HG03565 (cell line): ENCODE measurements around the gene DNAH3.
"Not testable (repeated sequence)": the region's sequence is repeated elsewhere in the genome, so short reads cannot be mapped to it uniquely, and the experiment has no call there.

Experiments
- ATAC-seq: cut with Tn5 transposase; IDR thresholded peaks from one replicate; pipeline ENCODE4 v1.9.1; 2021; ENCODE audit warnings: mild to moderate bottlenecking, moderate library complexity; ENCODE audit not compliant: unreplicated experiment

DNAH3 gene

GRCh38 chr16:21021316-21021715, 129.3 kb downstream of the DNAH3 start:
- ATAC-seq, result no peak

- ATAC-seq, result no peak
These were observed 140.8 kb downstream of the DNAH3 start for GRCh38 chr16:21009815-21010214.

GRCh38 chr16:21005008-21005407, 145.6 kb downstream of the DNAH3 start:
- no peak for ATAC-seq

GRCh38 chr16:21001262-21001661, 149.4 kb downstream of the DNAH3 start:
- ATAC-seq, result no peak

GRCh38 chr16:20997147-20997546, 153.5 kb downstream of the DNAH3 start:
- ATAC-seq, result no peak

GRCh38 chr16:20995711-20996110, 154.9 kb downstream of the DNAH3 start:
- ATAC-seq, result no peak

GRCh38 chr16:20989496-20990070, 161.1 kb downstream of the DNAH3 start:
- ATAC-seq, result not testable (repeated sequence)

- ATAC-seq, result no peak
These were observed 163.6 kb downstream of the DNAH3 start for GRCh38 chr16:20987049-20987448.

GRCh38 chr16:20984019-20984418, 166.6 kb downstream of the DNAH3 start:
- ATAC-seq, result no peak

GRCh38 chr16:20976576-20976975, 174.1 kb downstream of the DNAH3 start:
- ATAC-seq, result no peak

GRCh38 chr16:20973201-20973600, 177.4 kb downstream of the DNAH3 start:
- ATAC-seq, result not testable (repeated sequence)

- ATAC-seq, result no peak
These were observed 179.2 kb downstream of the DNAH3 start for GRCh38 chr16:20971401-20971800.

- no peak for ATAC-seq
These were observed 181.3 kb downstream of the DNAH3 start for GRCh38 chr16:20969386-20969785.

GRCh38 chr16:20968765-20969164, 181.9 kb downstream of the DNAH3 start:
- no peak for ATAC-seq

- no peak for ATAC-seq
These were observed 189.7 kb downstream of the DNAH3 start for GRCh38 chr16:20960899-20961298.

GRCh38 chr16:20957153-20957552, 193.5 kb downstream of the DNAH3 start:
- no peak for ATAC-seq

- no peak for ATAC-seq
These were observed 194.3 kb downstream of the DNAH3 start for GRCh38 chr16:20956319-20956718.

- no peak for ATAC-seq
These were observed 196.1 kb downstream of the DNAH3 start for GRCh38 chr16:20954574-20954973.

GRCh38 chr16:20952139-20952920, 198.3 kb downstream of the DNAH3 start:
- ATAC-seq, result no peak

- no peak for ATAC-seq
These were observed 200.4 kb downstream of the DNAH3 start for GRCh38 chr16:20950294-20950693.

- ATAC-seq, result no peak
These were observed 201.0 kb downstream of the DNAH3 start for GRCh38 chr16:20949660-20950059.

- no peak for ATAC-seq
These were observed 202.2 kb downstream of the DNAH3 start for GRCh38 chr16:20948444-20948843.
